ENCODE data around the gene ZNF431.
"Not testable (repeated sequence)": the region's sequence is repeated elsewhere in the genome, so short reads cannot be mapped to it uniquely, and the experiment has no call there.

ZNF431 gene

DNA sequence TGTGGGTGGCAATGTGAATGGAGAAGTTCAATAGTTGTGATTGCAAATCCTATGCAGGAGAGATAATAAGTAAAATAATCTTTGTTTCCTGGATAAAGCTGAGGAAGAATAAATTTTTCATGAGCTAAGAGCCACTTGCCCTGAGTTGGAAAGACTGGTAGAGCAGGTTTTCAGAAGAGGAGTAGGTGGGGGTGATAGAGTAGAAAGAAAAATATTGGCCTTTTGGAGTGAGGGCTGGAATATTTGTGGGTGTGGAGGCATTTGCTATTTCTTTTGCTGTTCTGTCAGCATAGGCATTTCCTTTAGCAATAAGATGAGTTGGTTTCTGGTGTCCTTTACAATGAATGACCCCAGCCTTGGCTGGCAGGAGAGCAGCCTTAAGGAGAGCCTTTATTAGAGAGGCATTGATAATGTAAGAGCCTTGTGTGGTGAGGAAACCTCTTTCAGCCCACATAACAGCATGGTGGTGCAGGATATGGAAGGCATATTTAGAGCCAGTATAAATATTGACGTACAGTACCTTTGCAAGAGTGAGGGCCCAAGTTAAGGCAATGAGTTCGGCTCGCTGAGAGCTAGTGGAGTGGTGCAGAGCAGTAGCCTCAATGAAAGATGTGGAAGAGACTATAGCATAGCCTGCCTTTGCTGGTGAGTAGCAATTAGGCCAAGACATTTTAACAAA, 11.6 kb upstream of the ZNF431 start:
- H3K4me3 ChIP-seq (ENCODE audit: low read length), result no peak overlapping the region
- TF ChIP-seq ZNF274 (IDR thresholded peaks at IDR 0.05; ENCODE audit: low read depth, low read length), result no peak

DNA sequence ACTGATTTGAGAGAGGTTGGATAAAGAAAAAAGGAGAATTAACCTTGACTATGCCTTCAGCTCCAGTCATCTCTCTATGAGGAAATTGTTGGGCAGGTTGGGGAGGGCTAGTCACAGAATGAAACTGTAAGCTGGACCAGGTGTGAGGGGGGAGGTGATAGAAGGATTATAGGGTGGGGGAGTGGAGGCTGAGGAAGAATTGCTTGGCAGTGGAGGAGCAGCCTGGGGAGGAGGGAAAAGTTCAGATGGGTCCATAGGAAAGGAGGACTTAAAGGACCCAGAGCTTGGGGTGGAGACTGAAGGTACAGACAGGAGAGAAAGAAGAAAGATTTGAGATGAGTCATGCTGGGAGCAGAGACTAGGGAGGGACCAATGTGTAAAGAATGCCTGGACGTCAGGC, 8.2 kb upstream of the ZNF431 start:
- H3K4me3 ChIP-seq (ENCODE audit: low read length), result no peak overlapping the region
- no peak for TF ChIP-seq ZNF274 (IDR thresholded peaks at IDR 0.05; ENCODE audit: low read depth, low read length)

GRCh38 chr19:21134934-21135366, 6.9 kb upstream of the ZNF431 start:
- no peak overlapping the region for H3K4me3 ChIP-seq (ENCODE audit: low read length)
- no peak for TF ChIP-seq ZNF274 (IDR thresholded peaks at IDR 0.05; ENCODE audit: low read depth, low read length)

DNA sequence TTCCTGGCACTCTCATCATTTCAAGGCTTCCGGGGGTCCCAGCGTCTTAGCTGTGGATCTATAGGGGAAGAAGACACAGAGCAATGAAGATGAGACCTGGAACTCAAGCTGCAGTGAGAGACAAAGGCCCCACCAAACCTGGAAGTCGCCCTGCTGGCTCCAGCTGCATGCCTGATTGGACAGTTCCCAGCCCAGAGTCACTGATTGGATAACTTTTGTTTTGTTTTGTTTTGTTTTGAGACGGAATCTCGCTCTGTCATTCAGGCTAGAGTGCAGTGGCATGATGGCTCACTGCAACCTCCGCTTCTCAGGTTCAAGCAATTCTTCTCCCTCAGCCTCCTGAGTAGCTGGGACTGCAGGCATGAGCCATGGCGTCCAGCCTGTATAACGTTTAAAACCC, 6.4 kb upstream of the ZNF431 start:
- no peak overlapping the region for H3K4me3 ChIP-seq (ENCODE audit: low read length)
- TF ChIP-seq ZNF274 (IDR thresholded peaks at IDR 0.05; ENCODE audit: low read depth, low read length), result no peak

DNA sequence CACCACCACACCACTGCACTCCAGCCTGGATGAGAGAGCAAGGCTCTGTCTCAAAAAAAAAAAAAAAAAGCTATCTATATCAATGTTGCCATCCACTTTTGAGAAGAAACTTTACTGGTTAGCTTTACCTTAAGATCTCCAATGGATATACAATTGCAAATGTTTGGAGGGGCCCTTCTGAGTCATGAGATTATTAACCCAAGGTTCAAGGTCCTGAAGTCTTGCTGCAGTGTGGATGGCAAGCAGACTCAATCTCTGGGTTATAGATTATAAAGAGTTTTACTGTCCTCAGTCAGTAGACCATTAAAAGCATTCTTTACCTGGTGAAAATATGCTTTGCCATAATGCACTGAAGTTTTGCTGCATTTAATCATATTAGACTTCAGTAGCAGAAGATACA, 3.7 kb upstream of the ZNF431 start:
- H3K4me3 ChIP-seq (ENCODE audit: low read length), result no peak overlapping the region
- no peak for TF ChIP-seq ZNF274 (IDR thresholded peaks at IDR 0.05; ENCODE audit: low read depth, low read length)

DNA sequence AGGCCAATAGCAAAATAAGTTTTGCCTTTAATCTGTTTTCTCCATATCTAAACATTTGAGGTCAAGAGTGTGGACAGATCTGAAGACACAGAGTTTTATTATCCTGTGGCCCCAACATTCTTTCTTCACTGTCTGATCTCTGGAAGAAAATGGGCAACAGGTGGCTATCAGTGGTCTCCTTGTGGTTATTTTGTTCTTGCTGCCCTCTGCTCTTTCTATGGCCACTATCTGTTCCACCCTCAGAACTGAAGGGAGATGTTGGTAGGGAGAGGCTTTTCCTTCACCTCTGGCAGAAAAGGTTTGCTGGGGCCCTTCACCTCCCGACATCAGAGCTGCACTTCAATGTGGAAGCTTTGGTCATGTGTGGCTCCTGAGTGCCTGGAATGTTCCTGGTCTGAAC, 834 bp upstream of the ZNF431 start:
- H3K4me3 ChIP-seq (ENCODE audit: low read length), result not testable (repeated sequence)

- H3K4me3 ChIP-seq (ENCODE audit: low read length), result no peak overlapping the region
- no peak for TF ChIP-seq ZNF274 (IDR thresholded peaks at IDR 0.05; ENCODE audit: low read depth, low read length)
Measured at GRCh38 chr19:21143428-21143827, 1.6 kb downstream of the ZNF431 start.

- H3K4me3 ChIP-seq (ENCODE audit: low read length), result no peak overlapping the region
- no peak for TF ChIP-seq ZNF274 (IDR thresholded peaks at IDR 0.05; ENCODE audit: low read depth, low read length)
Measured at GRCh38 chr19:21143854-21144253, 2.0 kb downstream of the ZNF431 start.

DNA sequence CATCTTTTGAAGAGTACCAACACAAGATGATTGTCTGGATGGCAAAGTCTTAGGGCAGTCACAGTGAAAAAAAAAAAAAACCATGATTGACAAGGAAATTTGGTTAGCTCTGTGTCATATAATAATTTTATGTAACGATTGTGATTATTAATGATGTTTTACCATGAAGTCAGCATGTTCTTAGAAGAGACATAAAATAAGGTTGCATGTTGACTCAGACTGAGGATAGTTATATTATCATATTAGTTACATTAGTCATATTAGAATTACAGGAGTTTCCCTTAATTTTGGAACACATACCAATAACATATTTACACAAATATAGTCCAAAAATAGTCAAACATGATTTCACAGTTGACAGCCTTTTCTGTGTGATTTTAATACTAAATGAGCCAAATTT, 5.7 kb downstream of the ZNF431 start:
- H3K4me3 ChIP-seq (ENCODE audit: low read length), result no peak overlapping the region
- no peak for TF ChIP-seq ZNF274 (IDR thresholded peaks at IDR 0.05; ENCODE audit: low read depth, low read length)

- TF ChIP-seq ZNF274 (IDR thresholded peaks at IDR 0.05; ENCODE audit: low read depth, low read length), result no peak
- no peak overlapping the region for H3K4me3 ChIP-seq (ENCODE audit: low read length)
Measured at GRCh38 chr19:21148681-21149080, 6.8 kb downstream of the ZNF431 start.

- H3K4me3 ChIP-seq (ENCODE audit: low read length), result no peak overlapping the region
- TF ChIP-seq ZNF274 (IDR thresholded peaks at IDR 0.05; ENCODE audit: low read depth, low read length), result no peak
Measured at GRCh38 chr19:21149877-21150276, 8.0 kb downstream of the ZNF431 start.

GRCh38 chr19:21151460-21151859, 9.6 kb downstream of the ZNF431 start:
- H3K4me3 ChIP-seq (ENCODE audit: low read length), result no peak overlapping the region
- no peak for TF ChIP-seq ZNF274 (IDR thresholded peaks at IDR 0.05; ENCODE audit: low read depth, low read length)

- no peak for TF ChIP-seq ZNF274 (IDR thresholded peaks at IDR 0.05; ENCODE audit: low read depth, low read length)
- H3K4me3 ChIP-seq (ENCODE audit: low read length), result no peak overlapping the region
Measured at GRCh38 chr19:21158523-21159135, 16.8 kb downstream of the ZNF431 start.

DNA sequence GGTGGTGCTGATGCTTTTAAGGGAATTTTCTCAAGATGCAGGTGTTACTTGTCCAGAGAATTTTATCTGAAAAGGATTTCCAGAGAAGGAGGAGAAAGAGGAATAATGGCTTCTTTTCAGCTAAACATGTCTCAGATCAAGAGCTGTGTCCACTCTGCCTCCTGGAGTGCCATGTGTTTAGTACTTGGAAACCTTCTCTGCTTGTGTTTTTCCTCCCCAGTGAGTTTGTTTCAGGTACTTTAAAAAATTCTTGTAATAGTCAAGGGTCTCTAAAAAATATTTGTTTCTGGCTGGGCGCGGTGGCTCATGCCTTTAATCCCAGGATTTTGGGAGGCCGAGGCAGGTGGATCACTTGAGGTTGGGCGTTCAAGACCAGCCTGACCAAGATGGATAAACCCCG, 22.7 kb downstream of the ZNF431 start:
- TF ChIP-seq ZNF274 (IDR thresholded peaks at IDR 0.05; ENCODE audit: low read depth, low read length), result no peak

DNA sequence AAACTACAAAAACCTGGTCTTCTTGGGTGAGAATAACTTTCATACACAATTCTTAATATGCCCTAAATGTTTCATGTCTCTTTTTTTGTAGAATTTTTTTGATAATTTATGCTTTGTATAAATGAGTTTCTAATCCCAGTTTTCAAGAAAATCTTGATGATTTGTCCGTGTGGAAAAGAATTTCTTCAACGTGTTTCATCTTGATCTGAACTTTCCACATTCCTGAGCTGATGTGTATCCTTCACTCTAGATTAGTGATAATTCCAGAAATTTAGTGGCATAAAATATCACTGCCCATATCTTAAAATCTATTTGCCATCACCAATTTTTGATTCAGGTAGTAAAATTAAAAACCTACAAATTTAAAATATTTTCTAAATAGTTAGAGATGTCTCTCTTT, 24.6 kb downstream of the ZNF431 start:
- no peak for TF ChIP-seq ZNF274 (IDR thresholded peaks at IDR 0.05; ENCODE audit: low read depth, low read length)
- no peak overlapping the region for H3K4me3 ChIP-seq (ENCODE audit: low read length)

More for the DNA sequence above, 22.7 kb downstream of the ZNF431 start:
- no peak overlapping the region for H3K4me3 ChIP-seq (ENCODE audit: low read length)

Data from GM08714 (cell line).